ENCODE data around the gene RPL13A. TPM values are rescaled to one million over a fixed set of nuclear protein-coding genes. Genes with fewer than 3 reads are reported as not detected.

Gene RPL13A
- total and polyA plus RNA-seq, 2 donors (not counting 3 experiments of a cell fraction or from before 2014, with no cell fraction given), result 2,291 to 4,148 TPM

DNA sequence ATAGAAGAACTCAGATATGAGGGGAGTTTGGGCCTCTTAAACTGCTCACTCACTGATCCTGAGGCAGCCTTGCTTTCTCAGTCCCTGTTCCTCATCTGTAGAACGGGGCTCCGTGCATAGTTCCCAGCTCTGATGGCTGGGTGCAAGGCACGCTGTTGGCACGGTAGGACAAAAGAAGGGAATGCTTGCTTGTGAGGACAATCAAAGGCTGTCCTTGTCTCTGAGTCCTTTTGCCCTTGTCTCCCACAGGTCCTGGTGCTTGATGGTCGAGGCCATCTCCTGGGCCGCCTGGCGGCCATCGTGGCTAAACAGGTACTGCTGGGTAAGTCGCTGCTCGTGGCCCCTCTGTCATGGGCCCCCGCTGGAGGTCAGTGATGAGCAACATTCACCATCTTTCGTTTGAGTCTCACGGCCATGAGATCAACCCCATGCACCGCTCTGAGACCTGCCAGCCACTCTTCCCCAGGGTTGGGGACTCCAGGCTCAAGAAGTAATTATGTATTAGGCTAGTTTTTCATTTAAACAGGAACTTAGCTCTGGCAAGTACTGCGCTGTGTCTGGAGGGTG lies 2.3 kb downstream of the RPL13A start:
- POLR2A ChIA-PET, result interaction anchor here (1.0 to 1.4 kb wide), 2 partner anchors 11 to 14 kb away, joined by 3 to 4 read pairs; no protein-coding TSS in a partner anchor
- peak overlapping the region; percentile 100 for H3K9ac ChIP-seq (replicated peaks; ENCODE audit: extremely low read depth, insufficient read depth, low read length)

More for the DNA sequence above, 2.3 kb downstream of the RPL13A start:
- CTCF ChIA-PET, result interaction anchor here (1.0 to 1.2 kb wide), 2 partner anchors 11 to 14 kb away, joined by 3 to 4 read pairs; no protein-coding TSS in a partner anchor
- H3K4me3 ChIP-seq (replicated peaks in 1 of 3; ENCODE audit: insufficient read depth in 1 of 3, low read depth in 1 of 3, low read length in 3 of 3), result peak overlapping the region; percentile 60 to 94 (median 90)
- no peaks in the 10 kb centered on the region for H3K9me3 ChIP-seq (replicated peaks; ENCODE audit: control insufficient read depth, insufficient read depth, low read length)
- peaks cover 40% of the 10 kb centered on the region for H3K79me2 ChIP-seq (ENCODE audit: control insufficient read depth, insufficient read depth, low read length)
- no peaks in the 10 kb centered on the region for H3K27me3 ChIP-seq (ENCODE audit: control insufficient read depth in 2 of 2, insufficient read depth in 2 of 2, low read length in 2 of 2)
- intact Hi-C loops (cut with micrococcal nuclease), result no loop called here
- peak overlapping the region; percentile 89 for H3K27ac ChIP-seq (ENCODE audit: insufficient read depth, low read depth, low read length)
- peaks cover 28 to 34% of the 10 kb centered on the region in 2 experiments for H3K36me3 ChIP-seq (ENCODE audit: control insufficient read depth in 2 of 2, extremely low read depth in 1 of 2, insufficient read depth in 2 of 2, low read length in 2 of 2)
- DNase-seq (ENCODE audit: low read depth, low spot score) (no peak), FAIRE-seq (no peak)
- H4K20me1 ChIP-seq (replicated peaks; ENCODE audit: control insufficient read depth, extremely low read depth, insufficient read depth, low read length), result peaks cover 5% of the 10 kb centered on the region
- no peak overlapping the region for H2AFZ ChIP-seq (ENCODE audit: low read depth, low read length)
- peak overlapping the region; percentile 96 for H3K4me2 ChIP-seq (ENCODE audit: insufficient read depth, low read length)
- dilution Hi-C loops (cut with MboI; ENCODE audit: extremely low pct_ligation_motif_present, low sequenced_read_pairs), result no loop called here
- BruUV-seq (replicated peaks), result no TSS peak
- H3K4me1 ChIP-seq (ENCODE audit: control insufficient read depth, extremely low read depth, insufficient read depth, low read length), result peaks cover 12% of the 10 kb centered on the region
- H3K9me1 ChIP-seq (replicated peaks; ENCODE audit: control insufficient read depth, extremely low read depth, insufficient read depth, low read length), result no peaks in the 10 kb centered on the region
- TF ChIP-seq, protein P1, sequence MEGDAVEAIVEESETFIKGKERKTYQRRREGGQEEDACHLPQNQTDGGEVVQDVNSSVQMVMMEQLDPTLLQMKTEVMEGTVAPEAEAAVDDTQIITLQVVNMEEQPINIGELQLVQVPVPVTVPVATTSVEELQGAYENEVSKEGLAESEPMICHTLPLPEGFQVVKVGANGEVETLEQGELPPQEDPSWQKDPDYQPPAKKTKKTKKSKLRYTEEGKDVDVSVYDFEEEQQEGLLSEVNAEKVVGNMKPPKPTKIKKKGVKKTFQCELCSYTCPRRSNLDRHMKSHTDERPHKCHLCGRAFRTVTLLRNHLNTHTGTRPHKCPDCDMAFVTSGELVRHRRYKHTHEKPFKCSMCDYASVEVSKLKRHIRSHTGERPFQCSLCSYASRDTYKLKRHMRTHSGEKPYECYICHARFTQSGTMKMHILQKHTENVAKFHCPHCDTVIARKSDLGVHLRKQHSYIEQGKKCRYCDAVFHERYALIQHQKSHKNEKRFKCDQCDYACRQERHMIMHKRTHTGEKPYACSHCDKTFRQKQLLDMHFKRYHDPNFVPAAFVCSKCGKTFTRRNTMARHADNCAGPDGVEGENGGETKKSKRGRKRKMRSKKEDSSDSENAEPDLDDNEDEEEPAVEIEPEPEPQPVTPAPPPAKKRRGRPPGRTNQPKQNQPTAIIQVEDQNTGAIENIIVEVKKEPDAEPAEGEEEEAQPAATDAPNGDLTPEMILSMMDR (IDR thresholded peaks at IDR 0.05; ENCODE audit: extremely low read depth in 1 of 2, insufficient read depth in 1 of 2, low read depth in 1 of 2, low read length in 2 of 2), result no peak
- TF ChIP-seq POLR2A (IDR thresholded peaks at IDR 0.05; ENCODE audit: low read depth, low read length) (peak; percentile 54), FOS (IDR thresholded peaks at IDR 0.05; ENCODE audit: borderline replicate concordance, insufficient read depth, low read length) (no peak), POLR2AphosphoS5 (IDR thresholded peaks at IDR 0.05; ENCODE audit: insufficient read depth, low read depth, low read length) (peak; percentile 6)
- TF ChIP-seq, protein P2, sequence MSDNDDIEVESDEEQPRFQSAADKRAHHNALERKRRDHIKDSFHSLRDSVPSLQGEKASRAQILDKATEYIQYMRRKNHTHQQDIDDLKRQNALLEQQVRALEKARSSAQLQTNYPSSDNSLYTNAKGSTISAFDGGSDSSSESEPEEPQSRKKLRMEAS (IDR thresholded peaks at IDR 0.05; ENCODE audit: insufficient read depth, insufficient read length), result no peak
